ENCODE measurements around the gene KLHDC4.

KLHDC4 gene

DNA sequence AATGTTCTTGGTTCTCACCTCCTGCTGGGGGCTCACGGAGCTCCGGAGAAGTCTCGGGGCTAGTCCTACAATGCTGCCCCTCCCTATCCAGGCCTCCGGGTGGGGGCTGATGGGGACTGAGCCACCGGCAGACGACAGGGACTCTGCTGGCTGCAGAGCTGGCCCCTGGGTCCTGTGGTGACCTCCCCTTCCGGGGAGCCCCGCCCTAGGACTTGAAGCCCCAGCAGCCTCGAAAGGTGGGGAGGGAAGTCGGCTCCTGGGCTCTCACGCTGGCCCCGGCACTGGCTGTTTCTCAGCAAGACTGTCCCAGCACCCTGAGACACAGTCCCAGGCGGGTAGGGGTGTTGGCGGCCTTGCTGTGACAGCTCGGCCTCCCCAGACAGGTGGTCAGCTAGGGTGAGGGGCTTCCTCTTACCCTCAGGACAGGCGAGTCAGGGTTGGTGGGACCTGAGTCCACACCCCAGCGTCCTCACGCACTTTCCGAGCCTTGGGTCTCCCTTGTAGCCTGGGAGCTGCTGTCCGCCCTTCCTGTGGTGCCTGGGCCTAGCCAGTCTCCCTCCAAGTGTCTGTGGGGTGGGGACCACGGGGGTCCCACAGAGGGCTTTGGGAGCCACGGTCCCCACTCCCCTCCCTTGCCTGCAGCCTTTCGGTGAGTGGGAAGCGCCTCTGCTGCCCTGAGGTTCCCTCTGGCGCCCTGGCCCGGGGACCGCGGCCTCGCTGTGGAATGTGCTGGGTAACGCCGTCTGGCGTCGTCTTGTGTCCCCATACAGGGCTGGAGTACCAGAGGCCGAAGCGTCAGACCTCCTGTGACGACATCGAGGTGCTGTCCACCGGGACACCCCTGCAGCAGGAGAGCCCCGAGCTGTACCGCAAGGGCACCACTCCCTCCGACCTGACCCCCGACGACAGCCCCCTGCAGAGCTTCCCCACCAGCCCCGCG lies 76.6 kb downstream of the KLHDC4 start:
- TF ChIP-seq EZH2phosphoT487 (conservative IDR thresholded peaks at IDR 0.05; ENCODE audit: low read length) = no peak
- TF ChIP-seq, protein P1, sequence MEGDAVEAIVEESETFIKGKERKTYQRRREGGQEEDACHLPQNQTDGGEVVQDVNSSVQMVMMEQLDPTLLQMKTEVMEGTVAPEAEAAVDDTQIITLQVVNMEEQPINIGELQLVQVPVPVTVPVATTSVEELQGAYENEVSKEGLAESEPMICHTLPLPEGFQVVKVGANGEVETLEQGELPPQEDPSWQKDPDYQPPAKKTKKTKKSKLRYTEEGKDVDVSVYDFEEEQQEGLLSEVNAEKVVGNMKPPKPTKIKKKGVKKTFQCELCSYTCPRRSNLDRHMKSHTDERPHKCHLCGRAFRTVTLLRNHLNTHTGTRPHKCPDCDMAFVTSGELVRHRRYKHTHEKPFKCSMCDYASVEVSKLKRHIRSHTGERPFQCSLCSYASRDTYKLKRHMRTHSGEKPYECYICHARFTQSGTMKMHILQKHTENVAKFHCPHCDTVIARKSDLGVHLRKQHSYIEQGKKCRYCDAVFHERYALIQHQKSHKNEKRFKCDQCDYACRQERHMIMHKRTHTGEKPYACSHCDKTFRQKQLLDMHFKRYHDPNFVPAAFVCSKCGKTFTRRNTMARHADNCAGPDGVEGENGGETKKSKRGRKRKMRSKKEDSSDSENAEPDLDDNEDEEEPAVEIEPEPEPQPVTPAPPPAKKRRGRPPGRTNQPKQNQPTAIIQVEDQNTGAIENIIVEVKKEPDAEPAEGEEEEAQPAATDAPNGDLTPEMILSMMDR (IDR thresholded peaks at IDR 0.05; ENCODE audit: insufficient read depth, low read length, poor library complexity, severe bottlenecking) = no peak
- no peak overlapping the region for H3K4me3 ChIP-seq (ENCODE audit: insufficient read depth, low read length, poor library complexity, severe bottlenecking)
- H3K9ac ChIP-seq (ENCODE audit: low read length) = no peak overlapping the region
- H3K27ac ChIP-seq (ENCODE audit: low read depth, low read length) = no peak overlapping the region
- no peaks in the 10 kb centered on the region for H3K79me2 ChIP-seq (ENCODE audit: insufficient read depth, low read length)
- H3K4me2 ChIP-seq (ENCODE audit: low read depth, low read length, poor library complexity, severe bottlenecking) = no peak overlapping the region
- H3K36me3 ChIP-seq (ENCODE audit: low read length) = no peaks in the 10 kb centered on the region
- no peaks in the 10 kb centered on the region for H3F3A ChIP-seq (ENCODE audit: insufficient read depth)
- H3K9me2 ChIP-seq (replicated peaks; ENCODE audit: insufficient read depth, low read length) = no peaks in the 10 kb centered on the region
- H3K9me3 ChIP-seq (ENCODE audit: insufficient read depth, low read length) = no peaks in the 10 kb centered on the region
- H2AFZ ChIP-seq (ENCODE audit: low read depth, low read length, severe bottlenecking) = no peak overlapping the region
- H3K27me3 ChIP-seq (ENCODE audit: low read length) = no peaks in the 10 kb centered on the region
- no peaks in the 10 kb centered on the region for H4K20me1 ChIP-seq (ENCODE audit: low read depth, low read length)

DNA sequence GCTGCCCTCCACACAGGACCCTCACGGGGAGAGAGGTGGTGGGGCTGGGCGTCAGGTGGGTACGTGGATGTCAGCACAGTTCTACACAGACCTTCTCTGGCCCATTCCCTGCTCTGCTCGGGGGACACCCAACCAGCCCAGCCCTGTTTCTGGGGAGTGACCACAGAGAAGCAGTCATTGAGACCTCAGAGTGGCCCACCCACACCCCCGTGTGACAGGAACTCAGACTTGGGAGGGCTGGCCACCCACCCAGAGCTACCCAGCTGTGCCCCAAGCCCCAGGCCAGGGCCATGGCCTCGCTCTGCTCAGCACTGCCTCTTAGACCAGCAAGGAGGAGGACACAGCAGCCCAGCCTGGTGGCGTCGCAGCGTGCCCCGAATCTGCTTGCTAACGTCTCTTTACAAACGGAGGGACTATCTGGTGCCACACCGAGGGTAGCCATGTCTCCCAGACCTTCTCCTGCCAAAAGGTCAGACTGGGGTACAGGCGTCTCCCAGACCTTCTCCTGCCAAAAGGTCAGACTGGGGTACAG lies 77.7 kb downstream of the KLHDC4 start:
- H3K27ac ChIP-seq (ENCODE audit: low read depth, low read length) = no peak overlapping the region
- no peaks in the 10 kb centered on the region for H3K9me3 ChIP-seq (ENCODE audit: insufficient read depth, low read length)
- no peaks in the 10 kb centered on the region for H3K79me2 ChIP-seq (ENCODE audit: insufficient read depth, low read length)
- H3K4me3 ChIP-seq (ENCODE audit: insufficient read depth, low read length, poor library complexity, severe bottlenecking) = no peak overlapping the region
- no peak overlapping the region for H3K4me2 ChIP-seq (ENCODE audit: low read depth, low read length, poor library complexity, severe bottlenecking)
- H2AFZ ChIP-seq (ENCODE audit: low read depth, low read length, severe bottlenecking) = no peak overlapping the region
- H3K9ac ChIP-seq (ENCODE audit: low read length) = no peak overlapping the region
- no peaks in the 10 kb centered on the region for H3K36me3 ChIP-seq (ENCODE audit: low read length)
- no peaks in the 10 kb centered on the region for H4K20me1 ChIP-seq (ENCODE audit: low read depth, low read length)
- H3K27me3 ChIP-seq (ENCODE audit: low read length) = no peaks in the 10 kb centered on the region
- no peak for TF ChIP-seq EZH2phosphoT487 (conservative IDR thresholded peaks at IDR 0.05; ENCODE audit: low read length)
- TF ChIP-seq, protein P1 (IDR thresholded peaks at IDR 0.05; ENCODE audit: insufficient read depth, low read length, poor library complexity, severe bottlenecking) = no peak
- H3F3A ChIP-seq (ENCODE audit: insufficient read depth) = no peaks in the 10 kb centered on the region
- no peaks in the 10 kb centered on the region for H3K9me2 ChIP-seq (replicated peaks; ENCODE audit: insufficient read depth, low read length)

DNA sequence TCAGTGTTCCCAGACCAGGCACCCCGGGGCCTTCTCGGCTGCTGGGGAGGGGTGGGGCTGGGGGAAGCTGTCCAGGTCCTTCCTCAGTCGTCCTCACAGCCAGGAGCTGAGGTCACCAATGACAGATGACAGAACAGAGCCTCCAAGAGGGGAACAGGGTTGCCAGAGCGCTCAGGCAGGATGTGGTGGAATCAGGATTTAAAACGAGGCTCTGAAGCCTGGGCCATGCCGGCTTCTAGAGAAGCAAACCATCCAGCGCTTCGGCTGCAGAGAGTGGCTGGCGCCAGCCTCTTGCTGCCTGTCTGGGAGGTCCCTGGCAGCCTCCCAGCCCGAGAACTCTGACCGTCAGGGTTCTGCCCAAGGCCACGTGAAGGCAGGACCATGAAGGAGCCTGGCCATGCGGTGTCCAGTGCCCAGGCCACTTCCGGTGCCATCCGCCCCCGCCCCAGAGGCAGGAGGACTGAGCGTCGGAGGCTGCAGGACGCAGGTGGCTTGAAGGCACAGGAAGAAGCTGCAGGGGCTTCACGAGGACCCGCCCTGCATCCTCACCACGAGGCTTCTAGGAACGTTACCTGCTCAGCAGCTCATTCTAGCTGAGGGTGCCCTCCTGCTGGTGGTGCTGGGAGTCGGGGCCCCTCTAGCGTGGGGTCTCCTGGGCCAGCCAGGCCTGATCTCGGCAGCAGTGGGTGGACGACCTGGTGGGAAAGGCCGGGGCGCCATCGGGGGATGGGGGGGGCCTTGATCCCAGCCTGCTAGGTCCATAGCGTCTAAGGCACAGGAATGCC lies 78.5 kb downstream of the KLHDC4 start:
- no peak overlapping the region for H3K4me3 ChIP-seq (ENCODE audit: insufficient read depth, low read length, poor library complexity, severe bottlenecking)
- no peak overlapping the region for H3K4me2 ChIP-seq (ENCODE audit: low read depth, low read length, poor library complexity, severe bottlenecking)
- no peaks in the 10 kb centered on the region for H3F3A ChIP-seq (ENCODE audit: insufficient read depth)
- H3K36me3 ChIP-seq (ENCODE audit: low read length) = no peaks in the 10 kb centered on the region
- no peaks in the 10 kb centered on the region for H3K9me3 ChIP-seq (ENCODE audit: insufficient read depth, low read length)
- H3K9ac ChIP-seq (ENCODE audit: low read length) = no peak overlapping the region
- no peaks in the 10 kb centered on the region for H3K79me2 ChIP-seq (ENCODE audit: insufficient read depth, low read length)
- H4K20me1 ChIP-seq (ENCODE audit: low read depth, low read length) = no peaks in the 10 kb centered on the region
- H3K27me3 ChIP-seq (ENCODE audit: low read length) = no peaks in the 10 kb centered on the region
- H3K27ac ChIP-seq (ENCODE audit: low read depth, low read length) = no peak overlapping the region
- no peak overlapping the region for H2AFZ ChIP-seq (ENCODE audit: low read depth, low read length, severe bottlenecking)
- no peak for TF ChIP-seq EZH2phosphoT487 (conservative IDR thresholded peaks at IDR 0.05; ENCODE audit: low read length)
- TF ChIP-seq, protein P1 (IDR thresholded peaks at IDR 0.05; ENCODE audit: insufficient read depth, low read length, poor library complexity, severe bottlenecking) = no peak
- no peaks in the 10 kb centered on the region for H3K9me2 ChIP-seq (replicated peaks; ENCODE audit: insufficient read depth, low read length)

Data from SU-DHL-6 (cell line).